GM20000 (cell line): ENCODE measurements around the gene COMP.

Experiments
- DNase-seq: peaks from one replicate; pipeline ENCODE4 v3.0.0; 2012; ENCODE audit warnings: low spot score
- TF ChIP-seq, protein P1 (sequence below): IDR thresholded peaks from 2 replicates; pipeline ENCODE4 v1.5.1; 2012; ENCODE audit warnings: mild to moderate bottlenecking, control low read depth; ENCODE audit errors: extremely low read depth, missing control alignments

COMP gene

DNA sequence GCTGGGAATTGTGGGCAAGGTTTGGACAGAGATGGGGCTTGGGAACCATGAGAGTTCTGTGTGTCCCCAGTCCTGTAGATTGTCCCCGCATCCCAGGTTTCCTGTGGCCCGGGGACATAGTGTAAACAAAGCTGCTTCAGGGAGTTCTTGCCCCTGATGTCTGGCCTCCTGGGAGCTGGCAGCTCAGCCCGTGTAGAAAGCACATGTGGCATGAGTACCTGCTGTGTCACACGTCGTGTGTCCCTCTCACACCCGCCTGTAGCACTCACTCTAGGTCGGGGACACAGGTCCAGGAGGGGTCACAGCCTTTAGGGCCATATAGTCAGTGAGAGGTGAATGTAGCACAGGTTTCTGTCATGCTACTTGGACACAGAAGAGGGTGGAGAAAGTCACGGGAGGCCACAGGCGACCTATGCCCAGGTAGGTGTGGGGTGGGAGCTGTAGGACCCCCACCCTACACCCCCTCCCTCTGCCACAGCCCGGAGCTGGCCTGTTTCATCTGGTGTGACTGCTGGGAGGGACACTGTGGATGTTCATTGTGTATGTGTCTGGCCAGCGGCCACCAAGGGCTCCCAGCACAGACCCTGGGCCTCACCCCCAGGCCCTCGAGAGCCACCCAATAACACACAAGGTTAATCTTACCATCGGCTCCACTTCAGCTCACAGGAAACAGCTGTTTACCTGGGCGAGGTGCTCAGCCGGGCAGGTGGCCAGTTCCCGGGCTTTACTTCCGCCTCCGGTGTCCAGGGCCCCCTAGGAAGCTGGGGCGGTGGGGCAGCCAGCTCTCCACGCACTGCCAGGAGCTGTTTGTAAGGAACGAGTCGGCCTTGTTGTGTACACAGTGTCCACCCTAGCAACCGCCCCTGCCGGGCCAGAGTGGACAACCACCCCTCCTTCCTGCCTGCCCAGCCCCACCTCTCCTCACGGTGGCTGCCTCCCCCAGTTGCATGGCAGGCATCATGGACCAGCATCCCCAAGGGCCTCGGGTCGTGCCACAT, 49.7 kb downstream of the COMP start:
- TF ChIP-seq, protein P1, sequence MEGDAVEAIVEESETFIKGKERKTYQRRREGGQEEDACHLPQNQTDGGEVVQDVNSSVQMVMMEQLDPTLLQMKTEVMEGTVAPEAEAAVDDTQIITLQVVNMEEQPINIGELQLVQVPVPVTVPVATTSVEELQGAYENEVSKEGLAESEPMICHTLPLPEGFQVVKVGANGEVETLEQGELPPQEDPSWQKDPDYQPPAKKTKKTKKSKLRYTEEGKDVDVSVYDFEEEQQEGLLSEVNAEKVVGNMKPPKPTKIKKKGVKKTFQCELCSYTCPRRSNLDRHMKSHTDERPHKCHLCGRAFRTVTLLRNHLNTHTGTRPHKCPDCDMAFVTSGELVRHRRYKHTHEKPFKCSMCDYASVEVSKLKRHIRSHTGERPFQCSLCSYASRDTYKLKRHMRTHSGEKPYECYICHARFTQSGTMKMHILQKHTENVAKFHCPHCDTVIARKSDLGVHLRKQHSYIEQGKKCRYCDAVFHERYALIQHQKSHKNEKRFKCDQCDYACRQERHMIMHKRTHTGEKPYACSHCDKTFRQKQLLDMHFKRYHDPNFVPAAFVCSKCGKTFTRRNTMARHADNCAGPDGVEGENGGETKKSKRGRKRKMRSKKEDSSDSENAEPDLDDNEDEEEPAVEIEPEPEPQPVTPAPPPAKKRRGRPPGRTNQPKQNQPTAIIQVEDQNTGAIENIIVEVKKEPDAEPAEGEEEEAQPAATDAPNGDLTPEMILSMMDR = no peak
- no peak for DNase-seq

DNA sequence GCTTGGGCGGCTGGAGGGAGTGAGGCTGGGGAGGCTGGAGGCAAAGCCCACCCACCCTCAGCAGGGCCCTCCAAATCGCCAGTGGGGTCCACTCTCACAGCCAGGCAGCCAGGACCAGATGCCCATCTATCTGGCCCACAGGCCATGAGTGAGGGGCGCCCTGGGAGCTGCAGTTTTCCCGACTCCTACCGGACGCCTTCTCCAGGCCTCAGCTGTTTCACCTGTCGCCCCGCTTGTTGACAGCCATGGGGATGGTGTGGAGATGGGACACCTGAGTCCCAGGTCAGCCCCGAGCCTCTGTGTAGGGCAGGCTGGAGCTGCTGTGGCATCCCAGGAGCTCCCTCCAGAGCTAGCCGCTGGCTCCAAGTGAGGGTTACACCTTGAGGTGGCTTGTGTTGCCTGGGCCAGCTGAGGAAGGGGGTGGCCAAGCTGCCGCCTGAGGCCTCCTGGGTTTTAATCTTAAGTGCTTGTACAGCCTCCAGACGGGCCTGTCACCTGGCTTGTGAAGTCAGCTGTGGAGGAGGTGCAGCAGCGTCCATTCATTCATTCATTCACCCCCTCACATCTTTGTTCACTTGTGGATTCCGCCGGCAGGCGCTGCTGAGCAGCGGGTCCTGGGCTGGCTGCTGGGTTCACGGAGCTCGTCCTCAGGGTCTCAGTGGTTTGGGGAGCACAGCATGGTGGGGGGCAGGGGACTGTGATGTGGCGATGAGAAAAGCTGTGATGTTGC, 52.0 kb downstream of the COMP start:
- DNase-seq = no peak
- TF ChIP-seq, protein P1 = no peak

DNA sequence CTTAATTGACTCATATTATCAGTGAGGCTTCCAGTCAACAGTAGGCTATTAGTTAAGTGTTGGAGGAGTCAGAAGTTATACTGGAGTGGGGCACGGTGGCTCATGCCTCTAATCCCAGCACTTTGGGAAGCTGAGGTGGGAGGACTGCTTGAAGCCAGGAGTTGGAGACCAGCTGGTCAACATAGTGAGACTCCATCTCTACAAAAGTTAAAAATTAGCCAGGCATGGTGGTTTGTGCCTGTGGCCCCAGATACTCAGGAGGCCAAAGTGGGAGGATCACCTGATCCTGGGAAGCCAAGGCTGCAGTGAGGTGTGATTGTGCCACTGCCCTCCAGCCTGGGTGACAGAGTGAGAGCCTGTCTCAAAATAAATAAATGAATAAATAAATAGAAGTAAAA, 53.2 kb downstream of the COMP start:
- no peak for DNase-seq
- TF ChIP-seq, protein P1 = no peak

DNA sequence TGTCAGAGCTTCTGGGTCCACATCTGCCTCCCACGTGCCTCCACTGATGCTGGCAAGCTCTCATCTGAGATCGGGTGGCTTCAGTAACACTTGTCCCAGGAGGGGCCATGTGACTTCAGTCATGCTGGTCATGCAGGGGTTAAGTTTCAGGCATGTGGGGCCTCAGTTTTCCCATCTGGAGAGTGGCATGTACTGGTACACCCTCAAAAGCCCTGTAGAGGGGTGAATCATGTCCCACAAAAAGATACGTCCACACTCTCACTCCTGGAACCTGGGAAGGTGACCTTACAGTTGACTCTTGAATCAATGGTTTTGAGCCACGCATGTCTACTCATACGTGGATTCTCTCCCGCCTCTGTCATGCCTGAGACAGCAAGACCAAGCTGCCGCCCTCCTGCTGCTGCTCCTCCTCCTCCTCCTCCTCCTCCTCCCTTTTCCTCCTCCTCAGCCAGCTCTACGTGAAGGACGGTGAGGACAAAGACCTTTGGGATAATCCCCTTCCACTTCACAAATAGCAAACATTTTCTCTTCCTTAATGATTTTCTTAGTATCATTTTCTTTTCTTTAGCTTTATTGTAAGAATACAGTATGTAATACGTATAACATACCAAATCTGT, 53.7 kb downstream of the COMP start:
- TF ChIP-seq, protein P1 = no peak
- DNase-seq = no peak

DNA sequence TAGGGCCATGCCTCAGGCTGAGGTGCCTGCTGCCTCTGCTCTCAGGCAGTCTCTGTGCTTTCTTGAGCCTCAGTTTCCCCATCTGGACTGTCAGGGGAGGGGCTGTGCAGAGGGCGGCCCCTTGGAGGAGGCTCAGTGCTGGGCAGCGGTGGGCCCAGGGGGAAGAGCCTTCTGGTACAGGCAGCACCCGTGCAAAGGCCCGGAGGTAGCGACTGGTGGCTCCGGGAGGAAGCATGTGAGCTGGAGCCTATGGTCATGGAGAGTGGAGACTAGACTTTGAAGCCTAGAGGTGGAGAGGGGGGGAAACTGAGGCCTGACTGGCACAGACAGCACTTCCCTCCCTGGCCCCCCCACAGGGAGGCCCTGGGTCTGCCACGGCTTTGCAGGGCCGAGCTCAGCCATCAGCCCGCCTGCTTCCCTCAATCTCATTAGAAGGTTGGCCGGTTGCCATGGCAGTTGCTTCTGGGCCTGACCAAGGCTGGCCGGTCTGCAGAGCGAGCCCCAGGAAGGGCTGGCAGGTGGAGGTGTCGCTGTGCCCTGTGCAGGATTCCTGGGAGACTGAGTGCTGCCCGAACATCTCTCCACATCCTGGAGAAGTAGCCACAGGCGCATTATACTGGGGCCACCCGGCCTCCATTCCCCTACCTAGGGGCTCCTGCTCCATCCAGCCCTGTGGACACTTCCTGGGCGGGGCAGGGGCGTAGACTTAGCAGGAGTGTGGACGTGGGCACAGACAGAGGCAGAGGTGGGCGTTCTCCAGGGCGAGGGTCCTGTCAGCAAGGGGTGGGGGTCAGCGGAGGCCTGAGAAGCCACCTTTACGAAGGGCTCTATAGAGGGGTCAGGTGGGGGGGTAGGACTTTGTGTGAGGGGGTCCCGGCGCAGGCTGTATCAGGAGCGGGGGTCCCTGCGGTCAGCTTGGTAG, 54.4 kb downstream of the COMP start:
- TF ChIP-seq, protein P1 = no peak
- DNase-seq = no peak

DNA sequence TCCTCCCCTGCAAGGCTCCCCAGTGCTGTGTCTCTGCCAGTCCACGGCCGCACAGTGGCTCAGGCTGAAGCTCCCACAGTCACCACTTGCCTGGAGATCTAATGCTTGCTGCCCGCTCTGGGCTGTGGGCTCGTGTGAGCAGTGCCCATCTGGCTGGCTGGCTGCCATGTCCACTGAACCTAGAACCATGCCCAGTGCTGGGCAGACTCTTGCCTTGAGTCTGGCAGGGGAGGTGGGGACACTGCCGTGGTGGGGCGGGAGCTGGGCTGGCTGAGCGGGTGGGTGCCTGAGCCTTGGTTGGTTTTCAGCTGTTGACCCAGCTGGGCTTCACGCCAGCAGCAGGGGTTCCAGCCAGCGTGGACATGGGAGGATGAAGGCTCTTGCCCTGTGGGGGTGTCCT, 55.4 kb downstream of the COMP start:
- DNase-seq = no peak
- TF ChIP-seq, protein P1 = no peak
